Retinal pigment epithelial cell (primary cell): ENCODE results near the gene EZR.

ENCODE experiments used
- DNase-seq: peaks from one replicate; pipeline ENCODE4 v3.0.0-alpha.2; 2010; ENCODE audit warnings: low read depth
- H3K4me3 ChIP-seq: 2 replicates; pipeline ENCODE4 v1.5.1; 2011; ENCODE audit warnings: mild to moderate bottlenecking, low read length, control low read depth, moderate library complexity
- TF ChIP-seq, protein P1 (sequence below): conservative IDR thresholded peaks from 2 replicates; pipeline ENCODE4 v1.5.1; 2011; ENCODE audit warnings: low read depth, low read length, control low read depth, inconsistent platforms

The EZR gene

DNA sequence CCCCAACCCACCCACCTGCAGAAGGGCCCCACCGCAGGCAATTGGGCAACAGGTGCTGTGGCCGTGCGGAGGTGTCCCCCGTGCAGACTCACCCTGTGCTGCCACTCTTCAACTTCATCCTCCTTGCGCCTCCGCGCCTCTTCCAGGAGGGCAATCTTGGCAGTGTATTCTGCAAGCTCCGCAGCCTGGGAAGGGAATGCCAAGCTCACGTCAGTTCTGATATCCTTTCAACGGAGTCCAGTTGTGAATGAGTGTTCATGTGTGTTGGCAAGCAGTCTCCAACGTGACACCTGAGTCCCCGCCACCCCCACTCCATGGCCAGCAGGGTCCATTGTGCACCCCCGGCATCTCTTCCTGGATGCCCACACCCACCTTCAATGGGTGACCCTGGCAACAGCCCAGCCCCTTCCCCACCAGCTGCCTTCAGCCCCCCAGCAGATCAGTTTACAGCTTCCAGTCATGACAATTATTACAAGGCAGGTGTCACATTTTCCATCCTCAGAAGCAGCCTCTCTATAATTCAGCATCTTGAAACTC, 49.9 kb downstream of the EZR start:
- TF ChIP-seq, protein P1, sequence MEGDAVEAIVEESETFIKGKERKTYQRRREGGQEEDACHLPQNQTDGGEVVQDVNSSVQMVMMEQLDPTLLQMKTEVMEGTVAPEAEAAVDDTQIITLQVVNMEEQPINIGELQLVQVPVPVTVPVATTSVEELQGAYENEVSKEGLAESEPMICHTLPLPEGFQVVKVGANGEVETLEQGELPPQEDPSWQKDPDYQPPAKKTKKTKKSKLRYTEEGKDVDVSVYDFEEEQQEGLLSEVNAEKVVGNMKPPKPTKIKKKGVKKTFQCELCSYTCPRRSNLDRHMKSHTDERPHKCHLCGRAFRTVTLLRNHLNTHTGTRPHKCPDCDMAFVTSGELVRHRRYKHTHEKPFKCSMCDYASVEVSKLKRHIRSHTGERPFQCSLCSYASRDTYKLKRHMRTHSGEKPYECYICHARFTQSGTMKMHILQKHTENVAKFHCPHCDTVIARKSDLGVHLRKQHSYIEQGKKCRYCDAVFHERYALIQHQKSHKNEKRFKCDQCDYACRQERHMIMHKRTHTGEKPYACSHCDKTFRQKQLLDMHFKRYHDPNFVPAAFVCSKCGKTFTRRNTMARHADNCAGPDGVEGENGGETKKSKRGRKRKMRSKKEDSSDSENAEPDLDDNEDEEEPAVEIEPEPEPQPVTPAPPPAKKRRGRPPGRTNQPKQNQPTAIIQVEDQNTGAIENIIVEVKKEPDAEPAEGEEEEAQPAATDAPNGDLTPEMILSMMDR: no peak
- DNase-seq: no peak
- no peak overlapping the region for H3K4me3 ChIP-seq

DNA sequence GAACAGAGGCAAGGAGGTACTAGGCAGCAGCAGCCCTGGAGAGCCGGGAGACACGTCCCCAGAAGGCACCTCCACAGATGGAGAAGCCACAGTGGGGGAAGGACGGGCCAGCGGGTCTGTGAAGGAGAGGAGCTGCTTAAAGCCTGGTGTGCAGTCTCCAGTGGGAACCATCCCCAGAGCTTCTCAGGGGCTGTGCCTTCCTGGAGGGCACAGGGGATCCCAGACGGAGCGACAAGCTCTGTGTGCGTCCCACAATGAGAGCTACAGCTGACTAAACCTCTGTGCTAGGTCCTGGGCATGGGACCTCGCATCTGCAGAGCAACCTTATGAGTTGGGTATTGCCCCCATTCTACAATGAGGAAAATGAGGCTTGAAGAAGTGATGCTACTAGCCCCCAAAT, 50.7 kb downstream of the EZR start:
- TF ChIP-seq, protein P1: no peak
- H3K4me3 ChIP-seq: no peak overlapping the region
- no peak for DNase-seq

DNA sequence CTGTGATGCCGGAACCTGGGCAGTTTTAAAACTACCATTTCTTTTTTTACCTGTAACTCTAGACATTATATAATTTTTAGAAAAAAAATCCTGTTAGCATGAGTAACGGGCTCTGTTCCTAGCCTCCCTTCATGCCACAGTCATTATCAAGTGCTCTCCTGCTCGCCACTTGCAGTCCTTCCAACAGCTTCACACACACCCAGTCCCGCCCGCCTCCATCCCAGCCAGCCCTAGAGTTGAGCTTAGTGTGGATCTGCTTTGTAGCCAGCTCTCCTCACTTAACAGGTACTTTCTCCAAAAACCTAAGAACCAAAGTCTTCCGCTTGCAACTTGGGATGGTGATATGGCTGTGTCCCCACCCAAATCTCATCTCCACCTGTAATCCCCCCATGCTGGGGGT, 51.5 kb downstream of the EZR start:
- no peak overlapping the region for H3K4me3 ChIP-seq
- no peak for DNase-seq
- TF ChIP-seq, protein P1: no peak

DNA sequence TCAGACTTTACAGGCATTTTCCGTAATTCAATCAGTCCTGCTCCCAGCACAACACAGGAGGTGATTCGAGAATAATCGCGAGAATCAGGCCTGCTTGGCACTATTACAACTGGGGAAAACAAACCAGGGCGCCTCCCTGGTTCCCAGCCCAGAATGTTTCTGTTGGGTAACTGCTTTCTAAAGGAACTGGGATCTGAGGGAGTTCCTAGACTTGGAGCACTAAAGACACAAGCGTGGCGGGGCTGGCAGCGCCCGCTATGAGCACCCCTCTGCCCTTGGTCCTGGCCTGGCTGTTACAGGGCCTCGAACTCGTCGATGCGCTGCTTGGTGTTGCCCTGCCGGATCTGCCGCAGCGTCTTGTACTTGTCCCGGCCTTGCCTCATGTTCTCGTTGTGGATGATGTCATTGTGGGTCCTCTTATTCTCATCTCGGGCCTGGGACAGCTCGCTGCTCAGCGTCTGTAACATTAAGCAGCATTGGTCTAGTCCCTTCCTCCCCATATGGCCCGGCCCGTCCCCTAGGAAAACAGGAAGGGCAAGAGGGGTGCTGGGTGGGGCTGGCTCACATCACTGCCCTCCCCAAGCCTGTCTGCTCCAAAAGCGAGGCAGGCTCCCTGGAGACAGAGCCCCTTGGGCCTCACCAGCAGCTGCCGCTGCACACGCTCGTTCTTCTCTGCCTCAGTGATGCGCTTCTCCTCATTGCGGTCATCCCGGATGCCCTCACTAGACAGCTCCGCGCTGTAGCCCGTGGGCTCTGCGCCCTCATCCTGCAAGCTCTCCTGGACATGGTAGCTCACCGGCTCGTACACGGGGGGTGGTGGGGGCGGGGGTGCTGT, 52.3 kb downstream of the EZR start:
- H3K4me3 ChIP-seq: no peak overlapping the region
- no peak for DNase-seq
- TF ChIP-seq, protein P1: no peak

DNA sequence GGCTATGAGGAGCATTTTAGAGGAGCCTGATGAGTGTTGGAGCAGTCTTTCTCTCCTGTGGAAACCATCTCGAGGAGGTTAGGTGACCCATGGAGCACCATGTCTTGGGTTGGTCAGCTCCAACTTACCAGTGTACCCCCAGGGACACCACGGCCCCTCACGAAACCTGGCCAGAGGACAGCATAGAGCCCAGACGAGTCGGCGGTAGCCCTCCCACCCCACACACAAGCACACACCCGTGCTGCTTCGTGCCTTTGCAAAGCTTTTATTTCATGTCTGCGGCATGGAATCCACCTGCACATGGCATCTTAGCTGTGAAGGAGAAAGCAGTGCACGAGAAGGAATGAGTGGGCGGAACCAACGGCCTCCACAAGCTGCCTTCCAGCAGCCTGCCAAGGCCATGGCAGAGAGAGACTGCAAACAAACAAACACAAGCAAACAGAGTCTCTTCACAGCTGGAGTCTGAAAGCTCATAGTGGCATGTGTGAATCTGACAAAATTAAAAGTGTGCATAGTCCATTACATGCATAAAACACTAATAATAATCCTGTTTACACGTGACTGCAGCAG, 53.6 kb downstream of the EZR start:
- TF ChIP-seq, protein P1: no peak
- H3K4me3 ChIP-seq: no peak overlapping the region
- DNase-seq: no peak

DNA sequence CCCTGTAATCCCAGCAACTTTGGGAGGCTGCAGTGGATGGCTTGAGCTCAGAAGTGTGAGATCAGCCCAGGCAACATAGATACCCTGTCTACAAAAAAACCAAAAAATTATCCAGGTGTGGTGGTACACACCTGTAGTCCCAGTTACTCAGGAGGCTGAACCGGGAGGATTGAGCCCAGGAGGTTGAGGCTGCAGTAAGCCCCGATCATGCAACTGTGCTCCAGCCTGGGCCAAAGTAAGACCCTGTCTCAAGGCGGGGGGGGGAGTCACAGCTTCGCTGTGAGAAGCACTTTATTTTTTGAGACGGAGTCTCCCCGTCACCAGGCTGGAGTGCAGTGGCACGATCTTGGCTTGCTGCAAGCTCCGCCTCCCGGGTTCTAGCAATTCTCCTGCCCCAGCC, 54.2 kb downstream of the EZR start:
- no peak for DNase-seq
- TF ChIP-seq, protein P1: no peak
- no peak overlapping the region for H3K4me3 ChIP-seq
